T47D (cell line): ENCODE data around the gene LSM3.

Source experiments
- DNase-seq, 2 experiments: peaks; one replicate each; pipeline versions ENCODE4 v3.0.0 to v3.0.0-alpha.2; 2011 to 2012; ENCODE audit warnings: low read depth in 1 of 2, low spot score in 1 of 2
- JUND ChIP-seq: IDR thresholded peaks from 2 replicates; pipeline ENCODE4 v1.6.1; 2012; ENCODE audit warnings: low read depth
- in situ Hi-C: cut with HindIII; loops from 2 replicates; pipeline ENCODE4 v1.10.0; 2016; ENCODE audit warnings: low sequenced_read_pairs, low pct_unique_long_range_greater_than_20kb

Gene LSM3

DNA sequence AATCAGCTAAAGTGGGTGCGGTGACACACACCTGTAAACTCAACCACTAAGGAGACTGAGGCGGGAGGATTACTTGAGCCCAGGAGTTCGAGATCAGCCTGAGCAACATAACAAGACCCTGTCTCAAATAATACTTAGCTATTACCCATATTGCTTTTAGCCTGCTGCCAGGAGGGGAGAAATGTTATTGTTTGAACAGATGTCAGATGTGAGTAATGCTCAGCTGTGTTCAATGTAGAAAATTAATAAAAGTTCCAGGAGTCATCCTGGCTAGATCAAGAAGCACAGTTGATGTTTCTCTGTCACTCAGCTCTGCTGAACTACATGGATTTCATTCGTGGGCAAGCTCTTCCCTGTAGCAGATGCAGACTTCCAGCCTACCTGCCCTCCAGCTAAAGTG lies 22.2 kb downstream of the LSM3 start:
- DNase-seq: no peak
- in situ Hi-C loops: no loop called here
- TF ChIP-seq JUND: no peak

GRCh38 chr3:14201940-14202684 lies 23.5 kb downstream of the LSM3 start:
- no peak for TF ChIP-seq JUND
- in situ Hi-C loops: no loop called here
- DNase-seq: no peak

- in situ Hi-C loops: no loop called here
- no peak for TF ChIP-seq JUND
These were observed 24.4 kb downstream of the LSM3 start for GRCh38 chr3:14202874-14203520.

GRCh38 chr3:14203521-14204079 lies 25.0 kb downstream of the LSM3 start:
- DNase-seq: peak; percentile 79 to 91
- TF ChIP-seq JUND: no peak
- in situ Hi-C loops: no loop called here

More at GRCh38 chr3:14202874-14203520, 24.4 kb downstream of the LSM3 start:
- DNase-seq: no peak

- in situ Hi-C loops: no loop called here
- no peak for TF ChIP-seq JUND
- no peak for DNase-seq
These were observed 26.1 kb downstream of the LSM3 start for GRCh38 chr3:14204515-14205284.

DNA sequence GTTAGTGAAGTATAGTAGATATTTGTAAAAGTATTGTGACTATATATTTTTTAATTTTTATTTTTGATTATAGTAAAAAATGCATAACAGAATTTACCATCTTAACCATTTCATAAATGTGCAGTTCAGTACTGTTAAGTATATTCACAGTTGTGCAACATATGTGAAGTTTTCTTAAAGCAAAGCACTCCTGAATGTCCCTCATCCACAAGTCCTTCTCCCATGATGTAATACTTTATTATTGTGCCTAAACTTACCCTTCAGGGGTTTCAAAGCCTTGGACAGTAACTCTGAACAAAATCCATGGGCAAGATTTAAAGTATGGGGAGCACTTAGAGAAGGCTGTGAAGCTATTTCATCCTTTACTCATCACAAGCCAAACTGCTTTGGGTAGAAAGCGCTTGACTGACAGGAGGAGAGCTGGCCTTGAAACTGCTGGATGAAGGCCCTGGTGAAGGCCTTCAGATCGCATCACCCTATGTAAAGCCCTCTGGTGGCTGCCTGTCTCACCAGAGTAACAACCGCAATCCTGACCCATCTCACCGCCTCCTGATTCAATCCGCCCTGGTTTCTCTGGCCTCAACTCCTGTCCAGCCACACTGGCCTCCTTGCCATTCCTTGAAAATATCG lies 28.0 kb downstream of the LSM3 start:
- peak in 1 of 2 experiments; percentile 42 for DNase-seq
- TF ChIP-seq JUND: no peak
- in situ Hi-C loops: no loop called here

- in situ Hi-C loops: no loop called here
- TF ChIP-seq JUND: no peak
- DNase-seq: no peak
These were observed 29.6 kb downstream of the LSM3 start for GRCh38 chr3:14208168-14208567.

DNA sequence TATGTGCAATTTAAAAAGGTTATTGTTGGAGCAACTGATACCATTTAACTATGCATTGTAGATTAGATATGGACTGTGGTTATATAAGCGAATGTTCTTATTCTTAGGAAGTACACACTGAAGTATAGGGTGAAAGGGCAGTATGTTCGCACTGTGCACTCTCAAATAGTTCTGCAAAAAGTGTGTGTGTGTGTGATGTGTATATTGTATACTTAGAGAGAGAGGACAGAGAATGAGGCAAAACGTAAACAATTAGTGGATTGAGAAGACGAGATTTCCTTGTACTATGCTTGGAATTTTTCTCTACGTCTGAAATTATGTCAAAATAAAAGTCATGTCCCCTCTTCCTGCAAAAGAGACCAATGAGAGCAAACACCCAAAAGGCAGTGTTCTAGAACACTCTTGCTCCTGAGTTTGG lies 30.4 kb downstream of the LSM3 start:
- TF ChIP-seq JUND: no peak
- in situ Hi-C loops: no loop called here
- no peak for DNase-seq

DNA sequence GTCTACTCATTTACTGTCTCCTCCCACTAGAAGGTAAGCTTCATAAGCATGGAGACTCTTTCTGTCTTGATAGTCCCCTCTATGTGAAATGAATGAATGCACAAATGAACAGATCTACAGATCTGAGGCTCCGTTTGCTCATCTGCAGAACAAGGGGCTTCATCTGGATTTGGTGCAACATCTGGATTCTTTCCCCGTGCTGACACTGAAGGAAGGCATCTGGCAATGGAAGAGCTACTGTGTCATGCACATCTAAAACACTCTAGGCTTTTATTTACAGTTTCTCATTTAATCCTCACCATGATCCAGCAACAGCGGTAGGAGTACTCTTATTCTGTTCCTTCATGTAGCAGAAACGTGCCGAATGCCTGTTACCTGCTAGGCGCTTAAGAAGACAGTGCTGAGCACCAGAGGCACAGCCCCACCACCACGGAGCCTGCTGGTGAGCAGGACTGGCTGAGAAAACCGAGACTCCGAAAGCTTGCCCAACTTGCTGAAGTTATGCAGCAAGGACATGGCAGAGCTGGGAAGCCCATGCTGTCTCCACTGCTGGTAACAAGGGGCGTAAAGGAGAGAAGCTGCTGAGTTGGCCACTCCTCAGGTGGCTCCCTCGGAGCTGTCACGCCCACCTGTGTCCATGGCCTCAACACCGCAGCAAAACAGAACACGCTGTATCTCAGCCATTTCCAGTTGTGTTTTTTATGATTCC lies 31.1 kb downstream of the LSM3 start:
- in situ Hi-C loops: no loop called here
- no peak for DNase-seq
- TF ChIP-seq JUND: no peak

- no peak for TF ChIP-seq JUND
- DNase-seq: no peak
- in situ Hi-C loops: no loop called here
These were observed 31.7 kb downstream of the LSM3 start for GRCh38 chr3:14210290-14210688.

- no peak for TF ChIP-seq JUND
- no peak for DNase-seq
- in situ Hi-C loops: no loop called here
These were observed 32.4 kb downstream of the LSM3 start for GRCh38 chr3:14210843-14211594.

DNA sequence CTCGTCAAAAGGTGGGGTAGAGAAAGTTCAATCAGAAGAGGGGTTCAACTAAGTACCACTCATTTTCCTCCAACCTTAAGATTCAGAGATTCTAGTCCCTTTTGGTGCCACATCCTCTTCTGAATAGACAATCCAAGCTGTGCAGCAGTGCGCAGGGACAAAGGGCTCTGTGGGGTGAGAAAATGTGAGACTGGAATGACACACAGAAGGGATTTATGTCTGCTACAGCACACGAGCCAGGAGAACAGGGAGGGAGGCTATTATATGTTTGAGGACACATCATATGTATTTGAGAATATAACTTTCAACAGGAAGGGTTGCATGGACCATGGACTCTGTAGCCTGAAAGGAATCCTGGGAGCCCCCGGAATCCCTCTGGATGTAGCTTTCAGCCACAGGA lies 33.0 kb downstream of the LSM3 start:
- TF ChIP-seq JUND: no peak
- in situ Hi-C loops: no loop called here

More for the DNA sequence above, 33.0 kb downstream of the LSM3 start:
- no peak for DNase-seq
